GM18511 (cell line): ENCODE measurements around the gene NXPH4.

Experiments
- ATAC-seq: cut with Tn5 transposase; IDR thresholded peaks from one replicate; pipeline ENCODE4 v1.9.1; 2021; ENCODE audit warnings: mild to moderate bottlenecking, moderate library complexity; ENCODE audit not compliant: unreplicated experiment

Gene NXPH4

GRCh38 chr12:57182918-57183575, 33.5 kb upstream of the NXPH4 start:
- ATAC-seq = peak; percentile 88

- ATAC-seq = no peak
Measured at GRCh38 chr12:57183939-57184725, 32.5 kb upstream of the NXPH4 start.

- ATAC-seq = no peak
Measured at GRCh38 chr12:57185403-57185802, 31.2 kb upstream of the NXPH4 start.

- no peak for ATAC-seq
Measured at GRCh38 chr12:57185906-57186508, 30.6 kb upstream of the NXPH4 start.

- no peak for ATAC-seq
Measured at GRCh38 chr12:57187222-57188089, 29.1 kb upstream of the NXPH4 start.

GRCh38 chr12:57188090-57188425, 28.5 kb upstream of the NXPH4 start:
- no peak for ATAC-seq

GRCh38 chr12:57190037-57190436, 26.6 kb upstream of the NXPH4 start:
- no peak for ATAC-seq

GRCh38 chr12:57190821-57191220, 25.8 kb upstream of the NXPH4 start:
- ATAC-seq = no peak

- no peak for ATAC-seq
Measured at GRCh38 chr12:57191410-57191809, 25.2 kb upstream of the NXPH4 start.

- no peak for ATAC-seq
Measured at GRCh38 chr12:57192920-57193319, 23.7 kb upstream of the NXPH4 start.

GRCh38 chr12:57193706-57194245, 22.8 kb upstream of the NXPH4 start:
- ATAC-seq = no peak

- no peak for ATAC-seq
Measured at GRCh38 chr12:57194253-57194652, 22.3 kb upstream of the NXPH4 start.

GRCh38 chr12:57195186-57195585, 21.4 kb upstream of the NXPH4 start:
- ATAC-seq = no peak

- ATAC-seq = no peak
Measured at GRCh38 chr12:57195611-57196371, 20.8 kb upstream of the NXPH4 start.

- ATAC-seq = no peak
Measured at GRCh38 chr12:57196439-57196838, 20.2 kb upstream of the NXPH4 start.

GRCh38 chr12:57196956-57197355, 19.6 kb upstream of the NXPH4 start:
- ATAC-seq = no peak

- no peak for ATAC-seq
Measured at GRCh38 chr12:57198329-57198728, 18.3 kb upstream of the NXPH4 start.

- ATAC-seq = no peak
Measured at GRCh38 chr12:57199191-57199590, 17.4 kb upstream of the NXPH4 start.

- no peak for ATAC-seq
Measured at GRCh38 chr12:57200497-57200896, 16.1 kb upstream of the NXPH4 start.

- ATAC-seq = no peak
Measured at GRCh38 chr12:57201219-57201618, 15.4 kb upstream of the NXPH4 start.
